ENCODE data around the gene SNUPN.
"Not testable (repeated sequence)": the region's sequence is repeated elsewhere in the genome, so short reads cannot be mapped to it uniquely, and the experiment has no call there.

SNUPN gene

DNA sequence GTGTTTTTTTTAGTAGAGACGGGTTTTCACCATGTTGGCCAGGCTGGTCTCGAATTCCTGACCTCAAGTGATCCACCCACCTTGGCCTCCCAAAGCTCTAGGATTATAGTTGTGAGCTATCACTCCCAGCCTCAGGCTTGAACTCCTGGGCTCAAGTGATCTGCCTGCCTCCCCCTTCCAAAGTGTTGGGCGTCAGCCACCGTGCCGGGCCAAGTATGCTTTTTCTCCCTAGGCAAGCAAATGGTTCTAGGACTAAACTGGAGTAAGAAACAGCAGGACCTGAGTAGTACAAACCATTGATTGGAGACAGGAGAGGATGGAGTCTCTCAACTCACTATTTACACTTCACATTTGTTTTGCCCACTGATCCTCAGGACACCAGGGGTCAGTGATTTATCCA lies 41.8 kb downstream of the SNUPN start:
- no peak for DNase-seq (ENCODE audit: low read depth)

DNA sequence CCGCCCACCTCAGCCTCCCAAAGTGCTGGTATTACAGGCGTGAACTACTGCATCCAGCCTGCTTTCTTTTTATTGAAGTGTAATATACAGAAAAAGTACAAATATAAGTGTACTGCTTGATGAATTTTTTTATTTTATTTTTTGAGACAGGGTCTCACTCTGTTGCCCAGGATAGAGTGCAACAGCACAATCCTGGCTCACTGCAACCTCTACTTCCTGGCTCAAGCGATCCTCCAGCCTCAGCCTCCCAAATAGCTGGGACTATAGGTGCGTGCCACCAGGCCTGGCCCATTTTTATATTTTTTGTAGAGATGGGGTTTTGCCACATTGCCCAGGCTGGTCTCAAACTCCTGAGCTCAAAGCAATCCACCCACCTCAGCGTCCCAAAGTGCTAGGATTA lies 42.6 kb downstream of the SNUPN start:
- not testable (repeated sequence) for DNase-seq (ENCODE audit: low read depth)

DNA sequence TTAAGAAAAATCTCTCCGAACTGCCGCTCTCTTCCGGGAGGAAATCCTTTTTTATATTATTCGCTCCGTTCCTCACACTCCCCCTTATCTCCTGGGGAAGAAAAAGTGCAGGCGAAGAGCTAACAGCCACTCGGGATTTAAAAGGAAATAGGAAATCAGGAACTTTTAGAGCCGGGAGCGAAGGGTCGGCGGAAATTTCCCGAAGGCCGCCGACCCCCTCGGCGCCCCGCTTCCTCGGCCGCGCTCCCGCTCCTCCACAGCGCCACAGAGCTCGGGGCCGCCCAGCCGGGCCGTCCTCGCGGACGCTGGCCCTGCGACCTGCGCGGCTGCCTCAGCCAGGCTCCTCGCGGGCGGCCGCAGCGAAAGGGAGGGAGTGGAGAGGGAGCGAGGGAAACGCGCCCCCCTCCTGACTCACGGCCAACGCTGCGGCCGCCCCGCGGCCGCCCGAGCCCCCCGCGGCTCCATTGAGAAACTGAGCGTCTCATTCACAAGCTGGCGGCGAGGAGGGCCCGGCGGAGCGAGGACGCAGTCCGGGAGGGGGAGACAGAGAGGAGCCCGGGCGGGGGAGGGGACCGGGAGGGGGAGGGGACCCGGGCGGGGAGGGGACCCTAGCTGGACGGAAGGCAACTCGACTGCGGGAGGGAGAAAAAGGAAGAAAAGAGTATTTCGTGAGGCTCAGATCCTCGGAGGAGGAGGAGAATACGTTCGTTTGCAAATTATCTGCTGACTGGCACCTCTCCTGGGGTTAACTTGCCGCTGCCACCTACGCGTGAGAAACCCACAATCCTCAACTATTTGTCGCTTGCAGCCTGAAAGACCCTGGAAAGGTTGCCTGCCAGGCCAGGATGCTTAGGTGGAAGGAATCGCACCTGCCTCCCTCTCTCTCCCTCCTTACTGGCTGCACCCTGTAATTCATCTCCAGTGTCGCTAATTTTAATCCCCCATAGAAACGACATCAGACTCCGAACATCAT lies 46.3 kb downstream of the SNUPN start, which contains the start of gene PTPN9:
PTPN9 (minus strand) TSS at position 368 of the 973 bp plus-strand sequence. CDS start 539 bp downstream, outside the sequence.
- peak; percentile 76 for DNase-seq (ENCODE audit: low read depth)

DNA sequence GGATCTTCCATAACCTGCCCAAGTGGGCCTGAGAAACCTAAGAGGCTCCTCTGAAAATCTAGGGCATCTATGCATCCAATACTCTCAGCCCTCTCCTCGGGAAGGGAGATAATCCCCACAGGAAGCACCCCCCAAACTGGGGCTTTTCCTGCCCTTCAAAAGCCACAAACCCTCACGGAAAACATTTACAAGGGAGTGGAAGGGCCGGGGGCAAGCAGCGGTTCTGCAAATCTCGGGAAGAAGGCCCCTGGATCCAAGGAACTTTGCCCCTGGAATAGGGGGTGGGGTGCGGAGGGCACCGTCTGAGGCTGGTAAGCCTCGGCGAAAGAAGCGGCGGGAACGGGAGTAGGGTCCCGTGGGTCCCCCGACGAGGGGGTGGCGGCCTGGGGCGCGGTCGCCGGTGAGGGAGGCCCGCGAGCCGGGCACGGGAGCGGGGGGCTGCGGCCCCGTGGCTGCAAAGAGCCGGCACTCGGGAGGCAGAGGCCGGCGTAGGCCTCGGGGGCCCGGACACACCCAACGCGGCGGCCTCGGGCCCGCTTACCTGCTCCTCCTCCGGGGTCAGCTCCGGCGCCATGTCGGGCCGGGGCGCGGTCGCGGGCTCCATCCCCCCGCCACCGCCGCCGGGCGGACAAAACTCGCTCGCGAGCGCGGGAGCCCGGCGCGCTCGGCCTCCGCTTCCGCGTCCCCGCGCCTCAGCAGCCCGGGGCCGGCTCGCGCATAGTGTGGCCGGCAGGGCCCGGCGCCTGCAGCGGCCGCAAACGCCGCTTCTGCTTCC lies 47.2 kb downstream of the SNUPN start:
- DNase-seq (ENCODE audit: low read depth) = no peak

DNA sequence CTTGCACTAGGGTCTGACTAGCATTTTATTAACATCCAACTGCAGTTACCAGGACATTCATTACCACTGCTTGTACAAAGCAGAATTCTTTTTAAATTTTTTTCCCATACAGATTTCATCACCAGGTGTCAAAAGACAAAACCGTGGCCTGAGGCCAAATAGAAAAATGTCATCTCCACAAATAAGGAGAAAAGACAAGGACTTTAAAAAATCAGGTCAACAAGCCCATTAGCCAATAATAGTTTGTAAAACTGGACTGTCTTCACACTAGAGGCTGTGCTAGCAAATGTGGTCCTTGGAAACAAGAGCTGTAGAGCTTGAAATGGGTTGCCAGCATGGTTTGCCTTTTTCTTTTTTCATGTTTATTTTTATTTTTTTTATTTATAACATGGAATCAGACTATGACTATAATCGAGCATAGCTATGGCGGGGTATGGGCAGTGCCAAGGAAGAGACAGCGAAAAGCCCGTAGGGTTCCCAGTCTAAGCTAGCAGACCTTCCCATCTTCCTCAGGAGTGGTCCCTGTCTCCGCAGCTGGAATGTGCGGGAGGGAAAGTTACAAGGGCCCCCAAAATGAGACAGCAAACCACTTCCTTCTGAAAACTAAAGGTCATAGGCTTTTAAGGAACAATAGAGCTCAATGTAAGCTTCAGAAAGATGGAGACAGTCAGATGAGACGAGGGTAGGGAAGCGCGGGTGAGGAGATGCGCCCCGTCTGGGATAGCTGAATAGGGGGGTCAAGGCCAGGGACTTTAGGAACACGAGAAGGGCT lies 47.9 kb downstream of the SNUPN start:
- DNase-seq (ENCODE audit: low read depth) = peak; percentile 29

DNA sequence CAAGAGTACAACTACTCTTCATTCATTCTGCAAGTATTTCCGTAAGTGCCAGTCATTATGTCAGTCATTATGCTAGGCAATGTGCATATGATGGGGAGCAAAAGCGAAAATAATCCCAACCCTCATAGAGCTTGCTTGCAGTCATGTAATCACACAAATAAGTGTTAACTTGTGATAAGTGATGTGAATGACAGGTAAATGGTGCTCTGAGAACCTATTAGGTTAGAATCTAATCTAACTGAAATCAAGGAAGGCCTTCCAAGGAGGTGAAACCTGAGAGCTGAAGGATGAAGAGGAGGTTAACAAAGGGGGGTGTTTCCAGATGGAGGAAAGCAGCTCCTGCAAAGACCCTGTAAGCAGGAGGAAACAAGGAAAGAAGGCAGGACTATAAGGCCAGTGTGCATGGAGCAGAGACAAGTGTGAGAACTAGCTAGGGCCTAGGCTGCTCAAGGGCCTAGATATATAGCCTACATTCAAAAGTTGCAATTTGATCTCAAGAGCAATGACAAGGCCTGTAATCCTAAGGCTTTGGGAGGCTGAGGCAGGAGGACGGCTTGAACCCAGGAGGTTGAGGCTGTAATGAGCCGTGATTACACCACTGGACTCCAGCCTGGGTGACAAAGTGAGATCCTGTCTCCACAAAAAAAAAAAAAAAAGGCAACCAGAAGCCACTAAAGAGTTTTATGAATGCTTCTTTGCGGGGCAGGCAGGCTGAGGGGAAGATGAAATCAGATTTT lies 51.7 kb downstream of the SNUPN start:
- DNase-seq (ENCODE audit: low read depth) = no peak

DNA sequence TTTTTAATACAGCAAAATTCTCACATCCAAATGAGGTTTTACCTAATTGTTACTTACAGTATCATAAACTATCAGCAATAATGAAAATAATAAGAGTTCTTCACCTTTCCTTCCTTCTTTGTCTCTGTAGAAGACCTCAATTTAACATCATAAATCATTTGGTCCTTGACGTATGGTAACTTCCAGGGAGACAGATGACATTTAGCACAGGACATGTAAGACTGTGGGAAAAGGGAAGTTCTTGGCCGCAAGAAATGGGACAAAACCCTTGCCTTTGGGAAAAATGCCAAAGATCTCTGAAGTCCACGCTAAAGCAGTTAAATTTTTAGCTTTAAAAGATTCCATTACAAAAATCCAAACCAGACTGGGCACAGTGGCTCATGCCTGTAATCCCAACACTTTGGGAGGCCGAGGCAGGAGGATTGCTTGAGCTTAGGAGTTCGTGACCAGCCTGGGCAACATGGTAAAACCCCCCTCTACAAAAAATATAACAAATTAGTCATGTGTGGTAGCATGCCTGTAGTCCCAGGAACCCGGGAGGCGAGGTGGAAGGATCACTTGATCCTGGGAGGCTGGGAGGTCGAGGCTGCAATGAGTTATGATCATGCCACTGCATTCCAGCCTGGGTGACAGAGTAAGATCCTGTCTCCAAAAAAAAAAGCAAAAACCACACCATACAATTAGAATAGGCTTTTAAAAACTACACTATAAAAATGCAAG lies 55.2 kb downstream of the SNUPN start:
- DNase-seq (ENCODE audit: low read depth) = no peak

DNA sequence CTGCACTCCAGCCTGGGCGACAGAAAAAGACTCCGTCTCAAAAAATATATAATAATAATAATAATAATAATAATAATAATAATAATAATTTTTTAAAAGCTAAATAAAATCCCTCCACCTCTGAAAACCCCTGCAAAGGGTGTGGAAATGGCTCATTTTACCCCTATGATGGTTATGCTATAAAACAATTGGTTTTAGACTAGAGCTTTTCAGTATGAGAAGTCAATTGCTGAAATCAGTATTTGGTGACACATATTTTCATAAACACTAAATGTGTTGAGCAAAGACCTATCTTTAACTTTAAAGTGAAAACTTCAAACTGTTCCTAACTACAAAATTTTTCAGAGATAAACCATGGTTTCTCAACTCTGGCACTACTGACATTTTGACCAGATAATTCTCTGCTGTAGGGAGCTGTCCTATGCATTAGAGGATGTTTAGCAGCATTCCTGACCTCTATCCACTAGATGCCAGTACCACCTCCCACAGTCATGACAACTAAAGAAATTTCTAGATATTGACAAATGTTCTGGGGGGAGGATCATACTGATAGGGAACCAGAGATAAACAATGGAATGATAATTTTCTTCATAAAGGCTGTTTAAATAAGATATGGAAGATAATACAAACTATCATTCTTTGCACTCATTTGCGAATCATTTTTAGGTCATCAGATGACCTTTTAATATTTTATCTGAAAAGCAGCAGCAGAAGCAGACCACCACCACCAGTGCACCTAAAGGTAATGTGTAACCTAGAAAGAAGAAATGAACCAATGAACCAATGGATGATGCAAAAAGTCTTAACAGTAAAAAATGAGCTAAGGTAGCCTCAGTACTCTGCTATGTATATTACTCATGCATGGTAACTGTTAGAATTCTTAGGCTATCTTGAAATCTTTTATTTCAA lies 60.2 kb downstream of the SNUPN start:
- peak; percentile 67 for DNase-seq (ENCODE audit: low read depth)

DNA sequence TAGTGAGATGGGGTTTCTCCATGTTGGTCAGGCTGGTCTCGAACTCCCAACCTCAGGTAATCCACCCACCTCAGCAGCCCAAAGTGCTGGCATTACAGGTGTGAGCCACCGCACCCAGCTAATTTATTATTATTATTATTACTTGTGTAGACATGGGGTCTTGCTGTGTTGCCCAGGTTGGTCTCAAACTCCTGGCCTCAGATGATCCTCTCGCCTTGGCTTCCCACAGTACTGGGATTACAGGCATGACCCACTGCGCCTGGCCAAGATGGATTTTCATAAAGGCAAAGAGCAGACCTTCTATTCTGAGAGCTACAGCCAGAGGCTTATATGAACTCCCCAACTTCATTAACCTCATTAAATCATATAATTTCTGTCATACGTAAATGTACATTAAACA lies 63.6 kb downstream of the SNUPN start:
- DNase-seq (ENCODE audit: low read depth) = no peak

DNA sequence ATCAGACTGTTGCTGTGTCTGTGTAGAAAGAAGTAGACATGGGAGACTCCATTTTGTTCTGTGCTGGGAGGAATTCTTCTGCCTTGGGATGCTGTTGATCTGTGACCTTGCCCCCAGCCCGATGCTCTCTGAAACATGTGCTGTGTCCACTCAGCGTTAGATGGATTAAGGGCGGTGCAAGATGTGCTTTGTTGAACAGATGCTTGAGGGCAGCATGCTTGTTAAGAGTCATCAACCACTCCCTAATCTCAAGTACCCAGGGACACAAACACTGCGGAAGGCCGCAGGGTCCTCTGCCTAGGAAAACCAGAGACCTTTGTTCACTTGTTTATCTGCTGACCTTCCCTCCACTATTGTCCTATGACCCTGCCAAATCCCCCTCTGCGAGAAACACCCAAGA lies 66.2 kb downstream of the SNUPN start:
- not testable (repeated sequence) for DNase-seq (ENCODE audit: low read depth)

DNA sequence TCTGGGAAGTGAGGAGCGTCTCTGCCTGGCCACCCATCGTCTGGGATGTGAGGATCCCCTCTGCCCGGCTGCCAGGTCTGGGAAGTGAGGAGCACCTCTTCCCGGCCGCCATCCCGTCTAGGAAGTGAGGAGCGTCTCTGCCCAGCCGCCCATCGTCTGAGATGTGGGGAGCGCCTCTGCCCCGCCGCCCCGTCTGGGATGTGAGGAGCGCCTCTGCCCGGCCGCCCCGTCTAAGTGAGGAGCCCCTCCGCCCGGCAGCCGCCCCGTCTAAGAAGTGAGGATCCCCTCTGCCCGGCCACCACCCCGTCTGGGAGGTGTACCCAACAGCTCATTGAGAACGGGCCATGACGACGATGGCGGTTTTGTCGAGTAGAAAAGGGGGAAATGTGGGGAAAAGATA lies 66.6 kb downstream of the SNUPN start:
- not testable (repeated sequence) for DNase-seq (ENCODE audit: low read depth)

DNA sequence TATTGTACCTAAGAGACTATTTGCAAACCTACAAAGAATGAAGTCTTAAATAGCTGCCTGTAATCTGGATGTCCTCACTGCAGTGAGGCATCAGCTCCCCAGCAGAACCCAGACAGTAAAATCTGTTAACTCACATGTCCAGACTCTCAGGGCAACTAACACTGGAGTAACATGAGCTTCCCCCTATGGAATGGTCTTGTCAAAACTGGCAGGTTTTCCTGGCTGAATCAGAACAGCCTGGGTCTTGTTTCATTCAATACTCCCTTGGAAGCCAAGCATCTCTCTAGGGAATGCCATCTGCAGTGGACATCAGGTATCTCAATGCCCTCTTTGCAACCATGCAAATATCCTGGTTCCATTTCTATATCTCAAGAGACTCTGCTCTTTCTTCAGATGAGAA lies 70.8 kb downstream of the SNUPN start:
- DNase-seq (ENCODE audit: low read depth) = peak; percentile 24

DNA sequence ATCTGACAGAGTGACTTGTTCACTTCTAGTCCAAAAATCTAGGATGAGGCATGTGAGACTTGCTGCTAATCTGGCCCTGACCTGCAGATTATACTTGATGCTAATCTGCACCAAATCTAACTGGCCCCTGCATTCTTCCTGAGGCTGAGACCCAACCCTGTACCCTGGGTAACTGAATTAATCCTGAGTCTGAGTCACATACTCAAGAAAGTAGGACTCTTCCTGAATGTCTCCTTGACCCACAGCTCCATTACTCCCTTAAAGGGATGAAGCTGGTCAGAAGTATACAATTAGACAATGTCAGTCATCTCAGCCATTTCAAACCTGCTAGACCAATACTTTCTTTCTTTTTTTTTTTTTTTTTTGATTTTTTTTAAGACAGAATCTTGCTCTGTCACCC lies 71.9 kb downstream of the SNUPN start:
- no peak for DNase-seq (ENCODE audit: low read depth)

DNA sequence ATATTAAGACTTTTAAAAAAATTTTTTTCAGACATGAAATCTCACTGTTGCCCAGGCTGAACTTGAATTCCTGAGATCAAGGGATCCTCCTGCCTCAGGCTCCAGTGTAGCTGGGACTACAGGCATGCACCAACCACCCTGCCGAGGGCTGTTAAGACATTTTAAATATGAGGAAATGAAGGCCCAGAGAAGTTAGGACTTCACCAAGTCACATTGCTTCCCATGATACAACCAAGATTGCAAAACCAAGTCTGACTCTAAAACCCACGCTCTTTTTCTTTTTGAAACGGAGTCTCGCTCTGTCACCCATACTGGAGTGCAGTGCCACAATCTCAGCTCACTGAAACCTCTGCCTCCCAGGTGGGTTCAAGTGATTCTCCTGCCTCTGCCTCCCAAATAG lies 74.4 kb downstream of the SNUPN start:
- DNase-seq (ENCODE audit: low read depth) = peak; percentile 57

All from amniotic epithelial cell (primary cell).